CD4-positive, alpha-beta T cell treated with Interleukin-15 for 1 hour (primary cell): Measurements from ENCODE around the gene CCDC137.
"Not testable (repeated sequence)": the region's sequence is repeated elsewhere in the genome, so short reads cannot be mapped to it uniquely, and the experiment has no call there.

Experiments
- DNase-seq: peaks from one replicate; pipeline ENCODE4 v3.0.0-alpha.2; 2020

The CCDC137 gene

GRCh38 chr17:81666342-81667191 is at the start of gene CCDC137, which contains the start of gene OXLD1:
Gene CCDC137 (plus strand): TSS chr17:81666737. CDS start chr17:81666767, 30 bp downstream.
Gene OXLD1 (minus strand): TSS chr17:81666605. CDS start chr17:81666577, 28 bp downstream.
- DNase-seq = peak; percentile 91

DNA sequence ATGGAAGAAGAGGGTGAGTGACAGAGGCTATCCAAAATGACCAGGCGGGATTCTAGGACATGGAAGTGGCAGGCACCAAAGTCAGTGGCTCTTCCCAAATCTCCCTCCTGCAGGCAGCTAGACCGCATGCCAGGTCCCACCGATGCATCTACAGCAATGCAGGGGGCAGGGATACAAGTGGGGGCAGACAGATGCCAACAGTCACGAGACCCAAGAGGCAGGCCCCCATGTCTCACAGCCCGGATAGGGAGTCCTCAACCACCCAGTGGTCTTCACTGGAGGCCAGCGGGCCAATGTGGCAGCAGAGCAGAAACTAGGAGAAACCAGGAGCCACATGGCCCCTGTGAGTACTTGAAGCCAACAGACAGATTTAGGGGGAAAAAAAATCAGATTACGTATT is 49.7 kb upstream of the CCDC137 start:
- DNase-seq = no peak

GRCh38 chr17:81618307-81618706 is 48.2 kb upstream of the CCDC137 start:
- not testable (repeated sequence) for DNase-seq

- DNase-seq = no peak
Measured at GRCh38 chr17:81621494-81622130, 44.9 kb upstream of the CCDC137 start.

GRCh38 chr17:81630274-81630673 is 36.3 kb upstream of the CCDC137 start:
- no peak for DNase-seq

DNA sequence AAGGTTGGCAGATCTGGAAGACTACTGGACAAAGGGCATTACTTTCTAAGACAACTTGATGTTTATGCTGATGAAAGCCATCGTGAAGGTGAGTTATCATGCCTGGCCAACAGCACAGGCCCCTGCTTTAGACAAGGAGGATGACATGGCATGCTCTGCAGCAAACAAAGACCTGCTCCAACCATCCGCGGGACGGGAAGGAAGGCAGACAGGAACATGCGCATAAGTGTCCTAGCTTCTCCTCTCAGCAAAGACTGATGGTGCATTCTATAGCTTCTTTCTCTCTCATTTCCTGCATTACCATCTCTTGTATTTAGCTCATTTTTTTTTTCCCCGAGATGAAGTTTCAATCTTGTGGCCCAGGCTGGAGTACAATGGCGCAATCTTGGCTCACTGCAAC is 35.1 kb upstream of the CCDC137 start:
- no peak for DNase-seq

DNA sequence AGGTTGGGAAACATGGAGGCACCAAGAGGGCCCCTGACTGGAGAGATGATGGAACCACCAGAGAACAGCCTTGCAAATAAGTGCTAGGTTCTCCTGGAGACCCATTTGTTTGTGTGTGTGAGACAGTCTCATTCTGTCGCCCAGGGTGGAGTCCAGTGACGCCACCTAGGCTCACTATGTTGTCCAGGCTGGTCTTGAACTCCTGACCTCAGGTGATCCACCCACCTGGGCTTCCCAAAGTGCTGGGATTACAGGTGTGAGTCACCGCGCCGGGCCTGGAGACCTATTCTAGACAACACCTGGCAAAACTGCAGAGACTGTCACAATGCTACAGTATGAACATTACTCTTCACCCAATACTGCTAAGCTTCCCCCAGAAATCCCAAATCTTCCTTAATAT is 31.1 kb upstream of the CCDC137 start:
- no peak for DNase-seq

DNA sequence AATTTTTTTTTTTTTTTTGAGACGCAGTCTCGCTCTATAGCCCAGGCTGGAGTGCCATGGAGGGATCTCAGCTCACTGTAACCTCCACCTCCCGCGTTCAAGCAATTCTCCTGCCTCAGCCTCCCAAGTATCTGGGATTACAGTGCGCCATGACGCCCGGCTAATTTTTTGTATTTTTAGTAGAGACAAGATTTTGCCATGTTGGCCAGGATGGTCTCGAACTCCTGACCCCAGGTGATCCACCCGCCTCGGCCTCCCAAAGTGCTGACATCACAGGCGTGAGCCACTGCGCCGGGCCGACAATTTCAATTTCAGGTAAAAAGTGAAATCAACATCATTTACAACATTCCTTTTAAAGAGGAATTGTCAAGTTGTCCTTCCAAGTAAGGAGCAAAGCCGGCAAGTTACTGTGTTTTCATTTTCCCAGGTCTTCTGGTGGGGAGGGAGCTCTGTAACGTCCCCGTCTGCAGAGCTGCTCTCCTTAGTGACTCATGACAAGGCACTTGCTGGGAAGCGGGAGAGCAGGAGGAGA is 30.5 kb upstream of the CCDC137 start:
- DNase-seq = no peak

GRCh38 chr17:81636505-81637288 is 29.8 kb upstream of the CCDC137 start, which contains the start of the genes NPLOC4 and TSPAN10:
Gene NPLOC4 (minus strand): TSS chr17:81637112. CDS start chr17:81636930, 182 bp downstream.
Gene TSPAN10 (plus strand): TSS chr17:81637196. CDS start chr17:81642413, 5,217 bp downstream.
- DNase-seq = peak; percentile 82

DNA sequence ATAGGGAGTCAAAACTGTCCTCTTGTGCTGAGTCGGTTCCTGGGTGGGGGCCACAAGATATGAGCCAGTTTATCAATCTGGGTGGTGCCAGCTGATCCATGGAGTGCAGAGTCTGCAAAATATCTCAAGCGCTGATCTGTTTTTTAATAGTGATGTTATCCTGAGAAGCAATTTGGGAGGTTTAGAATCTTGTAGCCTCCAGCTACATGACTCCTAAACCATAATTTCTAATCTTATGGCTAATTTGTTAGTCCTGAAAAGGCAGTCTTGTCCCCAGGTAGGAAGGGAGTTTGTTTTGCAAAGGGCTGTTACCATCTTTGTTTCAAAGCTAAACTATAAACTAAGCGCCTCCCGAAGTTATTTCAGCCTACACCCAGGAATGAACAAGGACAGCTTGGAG is 27.9 kb upstream of the CCDC137 start:
- DNase-seq = no peak

GRCh38 chr17:81640011-81640410 is 26.5 kb upstream of the CCDC137 start:
- DNase-seq = no peak

DNA sequence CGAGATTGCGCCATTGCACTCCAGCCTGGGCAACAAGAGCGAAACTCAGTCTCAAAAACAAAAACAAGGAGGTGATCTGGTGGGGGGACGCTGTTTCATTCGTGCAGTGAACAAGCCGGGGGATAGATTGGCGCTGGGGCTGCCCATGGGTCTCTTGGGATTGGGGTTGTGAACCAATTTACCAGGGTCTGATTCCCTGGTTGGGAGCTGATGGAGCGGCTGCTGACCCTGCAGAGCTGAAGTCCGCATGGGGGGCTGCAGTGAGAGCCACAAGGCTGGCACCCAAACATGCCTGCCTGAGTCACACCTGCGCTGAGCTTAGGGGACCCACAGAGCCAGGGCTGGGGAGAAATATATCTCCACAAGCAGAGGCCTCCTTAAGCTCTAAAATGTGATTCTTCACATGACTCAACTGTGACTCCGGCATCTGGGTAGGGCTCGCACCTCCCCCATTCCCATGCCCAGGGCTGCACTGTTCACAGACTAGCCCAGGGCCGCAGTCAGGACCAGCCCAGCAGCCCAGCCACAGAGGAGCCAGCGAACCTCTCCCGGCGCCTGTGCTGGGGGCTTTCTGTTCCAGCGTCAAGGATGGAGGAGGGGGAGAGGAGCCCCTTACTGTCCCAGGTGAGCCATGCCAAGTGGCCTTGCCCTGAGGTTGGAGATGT is 24.6 kb upstream of the CCDC137 start:
- DNase-seq = no peak

DNA sequence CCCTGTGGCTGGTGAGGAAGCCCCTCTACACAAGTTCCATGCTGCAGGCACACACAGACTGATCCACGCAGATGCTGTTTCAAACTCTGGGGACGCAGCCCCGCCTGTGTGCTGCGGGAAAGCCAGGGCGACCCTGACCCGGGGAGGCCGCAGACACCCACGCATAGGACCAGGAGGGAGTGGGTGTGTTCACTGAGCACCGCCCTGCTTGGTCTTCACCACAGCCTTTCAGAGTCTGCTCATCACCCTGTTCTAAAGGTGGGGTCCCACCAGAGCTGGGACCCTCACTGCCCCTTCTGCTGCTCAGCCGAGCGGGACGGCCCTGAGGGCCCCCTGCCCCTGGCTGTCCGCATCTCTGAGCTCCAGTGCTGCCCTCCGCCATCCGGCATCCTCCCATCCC is 22.0 kb upstream of the CCDC137 start:
- DNase-seq = no peak

GRCh38 chr17:81644976-81645952 is 21.3 kb upstream of the CCDC137 start:
- DNase-seq = no peak

GRCh38 chr17:81646869-81647600 is 19.5 kb upstream of the CCDC137 start:
- DNase-seq = no peak

- no peak for DNase-seq
Measured at GRCh38 chr17:81647640-81648012, 18.9 kb upstream of the CCDC137 start.

DNA sequence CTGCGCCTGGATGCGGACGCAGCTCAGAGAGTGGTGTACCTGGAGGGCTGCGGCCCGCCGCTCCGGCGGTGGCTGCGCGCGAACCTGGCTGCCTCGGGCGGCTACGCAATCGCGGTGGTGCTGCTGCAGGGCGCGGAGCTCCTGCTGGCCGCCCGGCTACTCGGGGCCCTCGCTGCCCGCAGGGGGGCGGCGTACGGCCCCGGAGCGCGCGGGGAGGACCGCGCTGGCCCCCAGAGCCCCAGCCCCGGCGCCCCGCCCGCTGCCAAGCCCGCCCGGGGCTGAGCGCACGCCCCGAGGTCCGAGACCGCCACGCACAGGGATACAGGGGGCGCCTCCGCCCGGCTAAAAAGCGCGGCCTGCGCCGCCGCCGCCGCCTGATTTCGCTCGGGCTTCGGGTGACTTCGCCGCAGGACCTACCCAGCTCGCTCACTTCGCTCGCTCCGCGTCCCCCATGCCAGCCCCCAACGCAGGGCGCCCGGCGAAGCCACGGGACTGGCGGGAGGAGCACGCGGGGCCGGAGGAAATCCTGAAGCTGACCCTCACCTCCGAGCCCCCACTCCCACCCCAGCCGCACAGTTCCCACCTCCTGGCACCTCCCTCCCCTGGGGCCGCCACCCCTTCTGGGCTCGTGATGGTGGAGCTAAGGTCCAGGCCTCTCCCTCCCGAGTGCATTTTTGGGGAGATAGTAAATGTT is 18.4 kb upstream of the CCDC137 start:
- DNase-seq = no peak

GRCh38 chr17:81648707-81649085 is 17.8 kb upstream of the CCDC137 start:
- DNase-seq = no peak

- no peak for DNase-seq
Measured at GRCh38 chr17:81650951-81651350, 15.6 kb upstream of the CCDC137 start.

DNA sequence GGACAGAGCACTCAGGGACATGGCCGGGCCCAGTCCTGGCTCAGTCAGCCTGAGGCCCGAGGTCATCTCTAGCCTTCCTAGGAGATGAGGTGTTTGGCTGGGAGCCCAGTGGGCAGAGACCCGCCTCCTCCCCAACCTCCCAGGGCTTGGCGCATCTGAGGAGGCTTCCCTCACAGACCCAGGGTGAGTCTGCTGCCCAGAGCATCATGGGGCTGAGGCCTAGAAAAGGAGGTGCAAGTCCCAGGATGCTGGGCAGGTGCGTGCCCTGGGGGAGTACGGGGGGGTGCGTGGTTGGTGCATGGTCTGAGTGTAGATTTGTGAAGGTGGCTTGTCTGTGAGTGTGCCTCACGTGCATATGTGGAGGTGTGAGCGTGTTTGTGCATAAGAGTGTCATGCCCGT is 14.8 kb upstream of the CCDC137 start:
- DNase-seq = no peak
